ENCODE data around the gene NTM. TPM values are rescaled to one million over a fixed set of nuclear protein-coding genes. Genes with fewer than 3 reads are reported as not detected.

Gene NTM
- total and polyA plus RNA-seq, 2 of the 8 experiments (the other 6 are each of a cell fraction or from before 2014, with no cell fraction given) = 13.4 to 20.0 TPM

GRCh38 chr11:131964698-131965483, 594.5 kb downstream of the NTM start:
- Histone ChIP-seq H3K27me3 (replicated peaks in 1 of 4; ENCODE audit: control insufficient read depth in 3 of 4, extremely low read depth in 1 of 4, insufficient read depth in 3 of 4, low read length in 3 of 4) (no peaks in the 10 kb centered on the region), H3K4ac (replicated peaks; ENCODE audit: insufficient read length, low read depth, low read length) (no peak overlapping the region), H2AK5ac (ENCODE audit: low read depth, low read length) (no peak overlapping the region), H3K18ac (ENCODE audit: extremely low read depth, low read length) (no peak overlapping the region), H2AFZ (ENCODE audit: low read length) (no peak overlapping the region), H3K23ac (ENCODE audit: insufficient read length) (no peak overlapping the region), H3K56ac (replicated peaks; ENCODE audit: insufficient read length, low read depth, low read length) (no peak overlapping the region), H4K20me1 (replicated peaks in 1 of 2; ENCODE audit: control insufficient read depth in 1 of 2, insufficient read depth in 2 of 2, low read length in 2 of 2) (no peaks in the 10 kb centered on the region), H3K4me1 (replicated peaks in 1 of 4; ENCODE audit: control insufficient read depth in 3 of 4, insufficient read depth in 4 of 4, low read length in 3 of 4) (peaks cover 0 to 2% (median under 1%) of the 10 kb centered on the region in 4 experiments; a peak in 2 of 7 replicates), H2BK20ac (ENCODE audit: low read length) (no peak overlapping the region), H3K4me3 (ENCODE audit: extremely low read depth in 1 of 4, insufficient read depth in 2 of 4, low read depth in 3 of 4, low read length in 4 of 4) (no peak overlapping the region), H2BK15ac (ENCODE audit: low read length) (no peak overlapping the region), H3K27ac (ENCODE audit: low read depth, low read length) (no peak overlapping the region), H3K23me2 (ENCODE audit: low read depth, low read length) (no peaks in the 10 kb centered on the region), H3K79me1 (ENCODE audit: low read depth, low read length) (peaks cover 4% of the 10 kb centered on the region; the same call in 1 of the 2 replicates), H3K9me3 (ENCODE audit: insufficient read depth in 2 of 2, low read depth in 1 of 2, low read length in 1 of 2) (no peaks in the 10 kb centered on the region), H3K9ac (replicated peaks in 1 of 4; ENCODE audit: extremely low read depth in 1 of 4, low read depth in 3 of 4, low read length in 3 of 4) (no peak overlapping the region), H3K14ac (ENCODE audit: insufficient read length) (no peak overlapping the region), H3K4me2 (ENCODE audit: insufficient read depth in 1 of 2, low read depth in 2 of 2, low read length in 2 of 2) (no peak overlapping the region), H3K79me2 (ENCODE audit: control insufficient read depth in 1 of 2, insufficient read depth in 2 of 2, low read length in 2 of 2) (no peaks in the 10 kb centered on the region), H2BK5ac (ENCODE audit: low read depth, low read length) (no peak overlapping the region), H4K5ac (ENCODE audit: insufficient read length, low read depth, low read length) (no peak overlapping the region), H3K36me3 (ENCODE audit: control insufficient read depth in 2 of 4, insufficient read depth in 4 of 4, low read length in 3 of 4) (no peaks in the 10 kb centered on the region; a peak in 1 of 8 replicates), H2BK12ac (ENCODE audit: low read depth, low read length) (no peak overlapping the region), H4K91ac (replicated peaks; ENCODE audit: insufficient read length, low read length) (no peak overlapping the region), H2BK120ac (replicated peaks; ENCODE audit: low read depth, low read length) (no peak overlapping the region), H4K8ac (ENCODE audit: extremely low read depth, insufficient read depth, low read length) (no peak overlapping the region)
- DNase-seq (ENCODE audit: low read depth in 1 of 2, low spot score in 2 of 2) (no peak), FAIRE-seq (no peak)
- ChIA-PET POLR2A (ENCODE audit: partially characterized antibody) (interaction anchor here (1.1 kb wide), 1 partner anchor 9 kb away, joined by 3 read pairs; no protein-coding TSS in a partner anchor), CTCF (ENCODE audit: partially characterized antibody) (interaction anchor here (0.6 to 1.4 kb wide), 5 partner anchors 12 to 134 kb away, joined by 3 to 5 read pairs (median 4); no protein-coding TSS in a partner anchor)
- 85 to 100% methylated on average over 1 to 9 of the region's 9 CpGs for WGBS, 2 experiments (ENCODE audit: extremely low coverage in 1 of 2, insufficient coverage in 1 of 2, insufficient read length in 1 of 2, insufficient replicate concordance in 2 of 2, low coverage in 1 of 2, low lambda C conversion rate in 2 of 2, missing lambda C conversion rate in 1 of 2)
- no peak for TF ChIP-seq EGR1 (IDR thresholded peaks at IDR 0.05; ENCODE audit: borderline replicate concordance, low read depth, low read length)
